NCI-H2196 (cell line): ENCODE data around the gene CNN1.

Experiments used
- DNase-seq: peaks from one replicate; lab custom pipeline; 2025; ENCODE audit not compliant: unreplicated experiment; lab: John Stamatoyannopoulos, UW

Gene CNN1

DNA sequence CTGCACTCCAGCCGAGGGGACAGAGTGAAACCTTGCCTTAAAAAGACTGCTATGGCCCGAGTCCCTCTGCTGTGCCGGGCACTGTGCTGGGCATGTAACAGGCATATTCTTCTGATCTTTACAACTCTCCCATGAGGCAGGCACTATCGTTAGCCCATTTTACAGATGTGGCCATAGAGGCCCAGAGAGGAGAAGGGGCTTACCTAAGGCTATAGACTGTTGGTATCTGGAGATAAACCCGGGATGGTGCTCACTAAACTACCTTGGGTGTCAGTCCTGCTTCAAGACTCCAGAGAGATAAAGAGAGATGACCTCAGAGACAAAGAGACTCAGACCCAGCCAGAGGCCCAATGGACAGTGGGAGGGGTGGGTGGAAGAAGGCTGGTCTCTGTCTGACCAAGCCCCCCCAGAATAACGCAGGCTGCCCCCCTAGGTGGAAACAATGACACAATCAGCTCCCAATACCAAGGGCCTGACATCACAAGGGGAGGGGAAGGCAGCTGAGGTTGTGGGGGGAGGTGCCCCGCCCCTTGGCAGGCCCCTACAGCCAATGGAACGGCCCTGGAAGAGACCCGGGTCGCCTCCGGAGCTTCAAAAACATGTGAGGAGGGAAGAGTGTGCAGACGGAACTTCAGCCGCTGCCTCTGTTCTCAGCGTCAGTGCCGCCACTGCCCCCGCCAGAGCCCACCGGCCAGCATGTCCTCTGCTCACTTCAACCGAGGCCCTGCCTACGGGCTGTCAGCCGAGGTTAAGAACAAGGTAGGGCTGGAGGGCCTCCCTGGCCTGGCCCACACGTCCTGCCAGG is at the start of gene CNN1:
Gene CNN1, plus strand, starts transcription at position 620 of the 805 bp plus-strand sequence. Its CDS starts 77 bp downstream, at position 697.
- no peak for DNase-seq

DNA sequence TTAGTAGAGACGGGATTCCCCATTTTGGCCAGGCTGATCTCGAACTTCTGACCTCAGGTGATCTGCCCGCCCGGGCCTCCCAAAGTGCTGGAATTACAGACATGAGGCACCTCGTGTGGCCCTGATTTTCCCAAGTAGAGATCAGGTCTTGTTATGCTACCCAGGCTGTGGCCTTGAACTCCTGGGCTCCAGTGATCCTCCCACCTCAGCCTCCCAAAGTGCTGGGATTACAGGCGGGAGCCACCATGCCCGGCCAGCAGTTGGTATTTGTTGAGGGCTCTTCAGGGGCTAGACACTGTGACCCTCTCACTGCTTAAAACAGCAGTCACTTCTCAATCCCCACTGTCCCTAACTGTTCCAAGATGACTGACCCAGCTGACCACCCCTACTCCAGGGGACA is 49.3 kb upstream of the CNN1 start:
- DNase-seq = no peak

DNA sequence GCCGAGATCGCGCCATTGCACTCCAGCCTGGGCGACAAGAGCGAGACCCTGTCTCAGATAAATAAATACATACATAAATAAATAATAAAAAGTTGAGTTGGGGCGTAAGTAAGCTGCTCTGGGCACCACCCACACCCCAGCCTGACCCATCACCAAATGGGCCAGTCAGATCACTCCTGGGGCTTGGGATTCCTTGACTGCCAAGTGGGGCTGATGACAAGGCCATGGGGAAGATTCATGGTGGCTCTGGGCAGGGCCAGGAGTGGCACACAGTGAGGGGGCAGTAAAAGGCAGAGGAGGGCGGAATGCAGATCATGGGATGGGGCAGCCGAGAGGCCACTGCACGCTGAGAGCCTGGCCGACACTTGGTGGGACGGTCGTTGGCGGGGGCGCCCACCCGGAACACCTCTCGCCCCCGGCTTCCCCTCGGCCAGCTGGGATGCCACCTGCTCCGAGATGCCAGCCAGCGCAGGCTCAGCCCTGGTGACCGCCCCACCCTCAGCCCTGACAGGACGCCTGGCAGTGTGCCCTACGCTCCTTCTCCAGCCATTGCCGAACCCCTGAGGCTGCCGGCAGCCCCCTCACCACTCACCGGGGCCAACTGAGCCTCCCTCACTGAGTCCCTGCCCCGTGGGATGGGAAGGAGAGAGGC is 43.9 kb upstream of the CNN1 start:
- DNase-seq = no peak

DNA sequence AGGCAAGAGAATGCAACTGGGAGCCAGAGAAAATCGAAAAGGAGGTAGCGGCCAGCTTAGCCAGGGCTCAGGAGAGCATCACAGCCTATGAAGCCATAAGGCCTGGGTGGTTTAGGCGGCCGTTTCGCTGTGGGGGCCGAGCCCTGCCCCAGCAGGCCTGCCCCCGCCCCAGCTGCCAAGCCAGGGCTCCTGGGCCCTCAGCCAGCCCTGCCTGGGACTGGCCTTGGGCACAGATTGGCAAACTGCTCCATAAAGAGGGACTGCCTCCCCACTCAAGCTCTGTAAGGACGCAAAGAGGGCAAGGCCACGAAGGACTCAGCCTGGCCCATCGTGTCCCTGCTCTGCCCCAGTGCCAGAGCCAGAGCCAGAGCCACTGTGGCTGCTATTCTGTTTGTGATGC is 43.2 kb upstream of the CNN1 start:
- no peak for DNase-seq

DNA sequence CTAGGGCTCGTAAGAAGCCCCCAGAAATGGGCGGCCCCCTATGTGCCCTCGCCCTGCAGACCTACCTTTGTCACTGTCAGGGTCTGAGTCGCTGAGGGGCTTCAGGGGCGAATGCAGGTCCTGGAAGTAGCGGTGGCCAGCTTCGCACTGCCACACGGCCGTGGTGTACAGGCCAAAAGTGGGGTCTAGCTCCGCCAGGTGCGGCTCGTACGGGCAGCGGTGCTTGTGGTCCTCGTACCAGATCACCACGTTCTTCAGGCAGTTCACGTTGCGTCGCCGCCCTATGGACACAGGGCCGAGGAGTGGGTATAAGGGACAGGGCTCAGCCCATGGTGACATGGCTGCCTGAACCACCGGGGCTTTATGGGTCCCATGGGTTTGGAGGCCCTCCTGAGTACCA is 42.8 kb upstream of the CNN1 start:
- DNase-seq = no peak

DNA sequence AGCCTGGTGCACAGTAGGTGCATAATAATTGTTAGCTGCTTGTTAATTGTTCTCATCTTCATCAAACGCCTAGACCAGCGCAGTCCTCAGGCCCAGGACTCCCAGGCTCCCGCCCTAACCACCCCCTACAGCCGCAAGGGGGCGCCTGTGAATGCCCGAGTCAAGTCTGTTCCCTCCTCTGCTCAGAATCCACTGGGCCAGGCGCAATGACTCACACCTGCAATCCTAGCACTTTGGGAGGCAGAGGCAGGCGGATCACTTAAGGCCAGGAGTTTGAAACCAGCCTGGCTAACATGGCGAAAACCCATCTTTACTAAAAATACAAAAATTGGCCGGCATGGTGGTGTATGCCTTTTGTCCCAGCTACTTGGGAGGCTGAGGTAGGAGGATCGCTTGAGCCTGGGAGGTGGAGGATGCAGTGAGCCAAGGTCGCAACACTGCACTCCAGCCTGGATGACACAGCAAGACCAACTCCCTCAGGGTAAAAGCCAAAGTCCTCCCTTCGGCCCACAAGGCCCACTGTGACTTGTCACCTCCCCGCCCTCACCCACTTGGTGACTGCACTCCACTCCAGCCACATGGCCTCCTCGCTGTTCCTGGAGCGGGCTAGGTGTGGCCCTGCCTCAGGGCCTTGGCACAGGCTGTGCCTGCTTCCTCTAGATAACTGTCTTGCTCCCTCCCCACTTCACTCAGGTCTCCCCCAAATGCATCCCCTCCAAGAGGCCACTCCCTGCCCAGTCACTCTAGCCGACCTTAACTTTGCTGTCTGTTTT is 42.1 kb upstream of the CNN1 start:
- DNase-seq = peak; percentile 65

DNA sequence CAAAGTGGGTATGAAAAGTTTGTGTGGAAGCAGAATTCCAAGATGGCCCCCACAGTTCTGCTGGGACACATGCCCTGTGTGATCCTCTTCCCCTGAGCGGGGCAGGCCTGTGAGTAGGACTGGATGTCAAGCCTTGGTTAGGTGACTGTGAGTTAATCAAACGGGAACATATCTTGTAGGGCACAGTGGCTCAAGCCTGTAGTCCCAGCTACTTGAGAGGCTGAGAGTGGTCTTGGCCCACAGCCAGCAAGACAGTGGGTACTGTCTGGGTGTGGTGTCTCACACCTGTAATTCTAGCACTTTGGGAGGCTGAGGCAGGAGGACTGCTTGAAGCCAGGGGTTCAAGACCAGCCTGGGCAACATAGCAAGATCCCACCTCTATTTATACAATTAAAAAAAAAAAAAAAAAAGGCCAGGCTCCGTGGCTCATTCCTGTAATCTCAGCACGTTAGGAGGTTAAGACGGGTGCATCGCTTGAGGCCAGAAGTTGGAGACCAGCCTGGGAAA is 39.4 kb upstream of the CNN1 start:
- DNase-seq = no peak

DNA sequence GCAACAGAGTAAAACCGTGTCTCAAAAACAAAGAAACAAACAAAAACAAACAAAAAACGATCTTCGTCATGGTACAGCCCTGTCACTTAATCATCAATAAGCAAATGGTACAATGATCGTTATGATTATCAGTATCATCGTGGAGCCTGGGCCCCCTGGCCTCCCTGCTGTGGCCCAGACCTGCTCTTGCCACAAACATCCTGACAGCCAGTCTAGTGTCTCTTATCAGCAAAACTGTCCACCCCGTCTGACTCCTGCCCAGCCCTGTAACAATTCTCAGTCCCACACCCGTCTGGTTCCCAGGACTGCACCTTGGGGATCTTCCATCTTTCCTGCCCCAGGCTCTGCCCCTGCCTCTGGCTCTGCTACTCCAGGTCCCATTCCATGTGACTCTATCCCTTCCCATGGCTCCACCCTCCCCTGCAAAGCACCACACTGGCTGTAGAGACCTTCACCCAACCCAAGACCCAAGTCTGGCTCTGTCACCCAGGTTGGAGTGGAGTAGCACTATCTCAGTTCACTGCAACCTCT is 38.7 kb upstream of the CNN1 start:
- no peak for DNase-seq

DNA sequence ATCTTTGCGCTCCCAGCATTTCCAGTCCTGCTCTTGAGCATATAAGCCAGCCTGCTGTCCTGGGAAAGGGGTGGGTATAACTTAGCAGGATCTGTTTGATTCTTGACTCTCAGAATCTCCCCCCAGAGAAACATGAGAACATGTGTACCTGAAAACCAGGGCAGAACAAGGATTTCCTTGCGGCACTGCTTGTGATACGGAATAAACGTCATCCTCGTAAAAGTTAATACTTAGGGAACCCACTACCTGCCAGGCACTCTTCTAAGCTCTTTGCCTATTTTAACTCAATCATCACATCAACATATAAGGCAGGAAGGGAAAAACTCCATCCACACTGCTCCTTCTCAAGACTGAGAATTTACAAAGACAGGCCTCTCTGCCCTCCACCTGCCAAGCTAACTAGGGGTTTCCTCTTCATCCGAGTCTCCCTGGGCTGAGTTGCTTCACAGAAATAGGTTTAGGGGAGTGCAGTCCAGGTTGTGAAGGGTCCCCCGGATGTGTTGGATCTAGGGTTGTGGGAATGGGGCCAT is 34.1 kb upstream of the CNN1 start:
- DNase-seq = no peak

DNA sequence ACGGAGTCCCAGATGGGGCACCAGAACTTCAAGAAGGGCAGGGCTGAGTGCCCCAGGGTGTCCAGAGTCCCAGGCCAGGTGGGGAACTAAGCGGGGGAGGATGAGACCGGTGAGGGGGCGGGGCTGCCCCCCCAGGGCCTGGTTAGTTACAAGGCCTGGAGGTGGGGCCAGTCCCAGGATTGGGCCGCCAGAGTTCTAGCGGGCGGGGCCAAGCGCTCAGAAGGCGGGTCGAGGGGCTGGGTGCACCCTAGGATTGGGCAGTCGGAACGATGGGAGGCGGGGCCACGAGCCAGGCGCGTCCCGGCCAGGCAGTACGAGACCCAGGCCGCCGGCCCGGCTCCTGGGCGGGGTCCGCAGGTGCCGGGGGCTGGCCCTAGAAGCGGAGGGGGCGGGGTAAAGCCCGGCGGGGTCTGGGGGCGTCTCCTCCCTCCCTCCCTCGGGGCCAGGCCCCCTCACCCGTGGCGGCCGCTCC is 33.6 kb upstream of the CNN1 start:
- DNase-seq = peak; percentile 97

DNA sequence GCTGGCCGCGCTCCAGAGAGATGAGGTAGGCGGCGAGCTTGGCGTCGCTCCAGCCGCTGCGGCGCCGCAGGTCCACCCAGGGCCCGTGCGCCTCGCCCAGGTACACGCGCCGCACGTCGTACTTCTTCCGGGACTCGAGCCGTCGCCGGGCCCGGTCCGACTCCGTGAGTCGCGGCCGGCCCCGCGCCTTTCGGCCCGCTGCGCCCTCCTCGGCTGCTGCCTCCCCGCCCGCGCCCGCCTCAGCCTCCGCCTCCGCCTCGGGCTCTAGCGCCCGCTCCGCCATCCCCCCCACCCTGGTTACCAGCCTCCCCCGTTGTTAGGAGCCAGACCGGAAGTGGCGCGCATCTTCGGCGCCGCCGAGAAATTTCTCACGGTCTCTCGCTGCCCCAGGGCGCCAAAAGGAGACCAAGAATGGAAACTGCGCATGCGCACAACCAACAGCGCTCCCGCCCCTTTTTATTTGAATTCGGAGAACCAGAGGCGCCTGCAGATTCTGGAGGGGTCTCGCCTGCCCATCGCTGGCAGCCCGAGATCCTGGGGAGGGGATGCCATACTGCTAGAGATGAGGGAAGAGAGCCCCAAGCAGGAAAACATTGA is 33.0 kb upstream of the CNN1 start, which contains the start of gene ZNF653:
Gene ZNF653, minus strand, starts transcription at position 336 of the 597 bp plus-strand sequence. Its CDS starts 53 bp downstream, at position 283.
- DNase-seq = peak; percentile 97

DNA sequence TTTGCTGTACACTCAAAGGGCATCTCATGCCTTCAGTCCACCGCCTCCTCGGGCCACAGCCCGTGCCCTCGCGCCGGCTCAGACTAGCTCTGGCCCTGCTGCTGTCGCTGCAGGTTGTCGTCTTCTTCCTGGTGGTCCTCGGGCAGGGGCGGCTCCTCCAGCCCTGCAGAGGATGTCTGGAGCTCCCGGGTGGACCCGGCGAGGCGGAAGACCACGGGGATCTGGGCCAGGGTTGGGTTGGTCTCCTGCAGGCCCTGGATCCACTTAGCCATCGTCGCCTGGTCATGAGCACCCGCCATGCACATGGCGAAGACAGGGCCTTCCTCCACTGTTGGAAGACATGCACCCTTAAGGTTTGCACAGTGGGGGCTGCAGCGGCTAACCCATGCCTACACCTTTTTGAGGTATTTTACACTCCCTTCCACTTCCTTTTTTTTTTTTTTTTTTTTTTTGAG is 32.5 kb upstream of the CNN1 start:
- DNase-seq = no peak

DNA sequence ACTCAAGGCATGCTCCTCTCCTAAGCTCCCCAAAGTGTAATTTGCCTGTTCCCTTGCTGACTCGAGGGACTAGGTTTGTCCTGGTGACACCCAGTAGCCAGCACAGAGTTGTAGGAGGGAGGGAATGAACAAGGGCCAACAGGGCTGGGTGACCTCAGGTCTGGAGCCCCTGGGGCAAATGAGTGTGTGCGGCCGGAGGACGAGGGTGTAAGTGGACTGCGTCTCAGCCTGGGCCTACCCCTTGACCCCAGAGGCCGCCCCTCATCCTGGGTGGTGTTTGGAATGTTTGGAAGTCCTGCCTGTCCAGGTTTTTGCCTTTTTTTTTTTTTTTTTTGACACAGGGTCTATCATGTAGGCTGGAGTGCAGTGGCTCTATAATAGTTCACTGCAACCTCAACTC is 31.7 kb upstream of the CNN1 start:
- no peak for DNase-seq

DNA sequence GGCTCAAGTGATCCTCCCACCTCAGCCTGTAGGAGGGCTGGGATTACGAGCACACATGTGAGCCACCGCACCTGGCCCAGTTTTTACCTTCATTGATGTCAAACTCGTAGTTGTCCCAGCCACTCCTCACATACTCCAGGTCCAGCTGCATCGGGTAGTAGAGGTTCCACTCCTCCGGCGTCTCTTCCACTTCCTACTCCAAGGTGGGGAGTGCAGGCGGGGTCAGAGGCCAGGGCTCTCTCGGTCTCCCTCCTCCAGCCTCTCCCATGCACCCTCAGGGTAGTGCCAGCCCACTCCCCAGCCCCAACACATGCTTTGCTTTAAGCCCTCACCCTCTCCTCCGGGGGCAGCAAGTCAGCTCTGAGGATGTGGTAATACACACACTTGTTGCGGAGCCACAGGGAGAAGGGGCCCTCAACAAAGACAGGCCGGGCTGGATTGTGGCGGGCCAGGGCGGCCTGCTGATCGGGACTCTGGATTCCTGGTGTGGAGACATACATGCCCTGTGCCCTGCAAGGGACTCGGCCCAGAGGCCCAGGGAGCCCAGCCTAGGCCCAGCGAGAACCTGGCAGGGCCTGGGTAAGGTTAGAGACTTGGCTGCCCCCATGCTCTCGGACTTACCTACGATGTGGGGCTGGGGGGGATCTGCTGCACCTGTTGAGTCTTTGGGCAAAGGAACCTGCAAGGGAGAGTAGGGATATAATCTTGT is 31.1 kb upstream of the CNN1 start:
- DNase-seq = no peak

DNA sequence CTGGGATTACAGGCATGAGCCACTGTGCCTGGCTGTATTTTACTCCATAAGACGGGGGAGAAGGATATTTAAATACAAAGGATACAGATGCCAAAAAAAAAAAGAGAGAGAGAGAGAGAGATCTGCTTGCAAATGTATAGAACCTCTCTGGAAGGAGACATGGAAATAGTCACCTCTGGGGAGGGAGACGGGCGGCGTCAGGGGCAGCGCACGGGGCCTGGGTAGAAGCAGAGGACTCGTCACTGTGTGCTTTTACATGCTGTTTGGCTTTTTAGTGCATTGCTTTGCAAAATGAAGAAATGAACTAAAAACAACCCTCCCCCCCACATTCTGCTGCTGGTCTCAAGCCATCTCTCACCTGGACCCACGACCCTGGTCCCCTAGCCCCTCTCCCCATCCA is 28.2 kb upstream of the CNN1 start:
- DNase-seq = no peak

DNA sequence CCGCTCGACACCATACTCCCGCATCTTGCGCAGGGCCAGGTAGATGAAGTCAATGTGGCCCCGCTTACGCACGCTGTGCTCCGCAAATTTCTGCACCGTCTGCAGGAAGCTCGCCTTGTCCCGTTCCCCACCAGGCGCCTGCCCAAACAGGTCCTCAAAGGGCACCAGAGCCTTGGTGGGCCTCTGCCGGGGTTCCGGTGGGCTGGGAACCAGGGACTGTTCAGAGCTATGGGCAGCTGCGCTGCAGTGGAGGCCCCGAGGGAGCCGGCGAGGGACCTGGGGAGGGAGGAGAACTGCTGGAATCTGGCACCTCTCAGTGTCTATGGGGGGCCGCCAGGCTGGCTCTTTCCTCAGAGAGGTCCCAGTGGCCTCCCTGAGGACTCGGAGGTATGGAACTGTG is 24.7 kb upstream of the CNN1 start:
- no peak for DNase-seq

DNA sequence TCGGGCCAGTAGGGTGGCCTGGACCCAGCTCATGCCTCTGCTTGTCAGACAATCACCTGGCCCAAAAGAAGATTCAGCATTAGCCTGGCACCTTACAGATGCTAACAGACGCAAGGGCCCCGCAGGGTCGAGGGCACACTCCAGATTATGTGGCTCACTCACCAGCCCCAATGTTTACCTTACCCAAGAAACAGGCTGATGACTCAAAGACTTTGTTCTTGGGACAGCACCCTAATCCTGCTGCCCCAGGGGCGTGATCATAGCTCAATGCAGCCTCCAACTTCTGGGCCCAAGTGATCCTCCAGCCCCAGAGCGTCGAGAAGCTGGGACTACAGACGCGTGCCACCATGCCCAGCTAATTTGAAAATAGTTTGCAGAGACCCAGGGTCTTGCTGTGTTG is 19.5 kb upstream of the CNN1 start:
- DNase-seq = no peak

DNA sequence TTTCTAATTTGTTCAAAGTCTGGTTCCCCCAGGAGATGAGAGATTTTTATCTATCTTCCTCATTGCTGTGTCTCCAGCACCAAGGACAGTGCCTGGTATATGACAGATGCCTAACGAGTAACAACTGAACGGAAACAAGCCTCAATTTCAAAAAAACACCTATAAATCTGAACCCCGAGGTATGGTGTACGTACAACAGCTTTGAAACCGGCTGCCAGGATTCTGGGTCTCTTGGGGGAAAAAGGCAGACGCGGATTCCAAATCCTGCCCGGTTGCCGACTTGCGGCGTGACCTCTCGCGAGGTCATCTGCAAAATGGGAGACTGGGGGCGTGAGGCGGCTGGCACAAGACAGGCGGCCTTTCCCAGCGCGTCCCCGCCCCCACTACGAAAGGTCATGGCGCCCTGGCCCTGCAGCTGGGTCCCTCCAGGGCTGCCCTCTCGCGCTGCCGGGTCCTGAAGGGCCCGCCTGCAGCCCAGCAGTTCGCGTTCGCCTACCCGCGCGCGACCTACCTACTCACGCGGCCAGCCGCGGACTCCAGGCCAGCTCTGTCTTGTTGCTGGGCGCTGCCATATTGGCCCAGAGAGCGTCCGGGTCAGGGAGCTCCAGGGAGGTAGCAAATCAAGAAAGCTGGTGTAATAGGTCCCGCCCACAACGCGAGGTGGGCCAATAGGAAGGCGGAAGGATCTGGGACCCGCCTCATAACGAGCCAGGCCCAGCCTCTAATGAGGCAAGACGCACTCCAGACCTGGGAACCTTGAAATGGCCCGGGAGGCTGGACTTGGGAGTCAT is 9.9 kb upstream of the CNN1 start, which contains the start of gene ECSIT:
Gene ECSIT, minus strand, starts transcription at position 584 of the 791 bp plus-strand sequence. CDS start 9,964 bp downstream, outside the sequence.
- peak; percentile 98 for DNase-seq

DNA sequence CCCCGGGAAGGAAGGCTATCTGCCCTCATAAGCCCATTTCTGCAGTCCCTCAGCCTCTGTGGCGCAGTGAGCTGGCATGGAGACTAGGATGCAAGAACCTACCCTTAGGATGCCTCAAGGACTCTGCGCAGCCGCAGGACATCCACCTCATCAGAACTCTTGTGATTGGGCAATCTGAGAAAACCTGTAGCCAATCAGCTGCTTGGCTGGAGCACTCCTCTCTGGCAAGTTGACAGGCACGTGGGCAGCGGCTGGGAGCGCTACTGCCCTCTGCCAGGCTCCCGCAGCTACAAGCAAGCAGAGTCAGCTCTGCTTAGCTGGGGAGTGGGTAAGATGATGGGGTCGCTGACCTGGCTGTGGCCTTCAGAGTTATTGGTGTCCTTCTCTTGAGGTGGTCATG is 8.2 kb upstream of the CNN1 start:
- DNase-seq = peak; percentile 98
